ENCODE results near the gene ARL13A. TPM values are rescaled to one million over a fixed set of nuclear protein-coding genes. Genes with fewer than 3 reads are reported as not detected.
"Not testable (repeated sequence)": the region's sequence is repeated elsewhere in the genome, so short reads cannot be mapped to it uniquely, and the experiment has no call there.

The ARL13A gene
- total RNA-seq, 1 experiment from 2014 or later: not detected

DNA sequence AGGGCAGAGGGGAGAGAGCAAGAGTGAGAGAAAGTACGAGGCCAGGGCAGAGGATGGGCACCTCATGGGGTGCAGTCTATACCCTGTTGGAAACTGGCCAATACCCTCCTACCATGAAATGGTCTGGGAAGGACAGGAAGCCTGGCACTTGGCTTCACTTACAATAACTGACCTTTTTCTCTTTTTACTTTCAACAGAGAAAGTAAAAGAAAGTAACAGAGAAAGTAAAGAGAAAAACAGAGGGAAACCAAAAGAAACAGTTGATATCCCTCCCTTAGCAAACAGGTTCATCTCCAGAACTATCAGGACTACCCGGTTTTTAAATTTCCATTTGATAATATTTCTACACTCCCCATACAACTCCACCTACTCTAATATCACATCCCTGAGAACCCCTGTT is 20.6 kb downstream of the ARL13A start:
- no peak for DNase-seq (ENCODE audit: low spot score)

GRCh38 chrX:100994352-100995281 is 25.1 kb downstream of the ARL13A start:
- DNase-seq (ENCODE audit: low spot score): peak; percentile 33

GRCh38 chrX:100995469-100995868 is 26.0 kb downstream of the ARL13A start:
- peak; percentile 30 for DNase-seq (ENCODE audit: low spot score)

- DNase-seq (ENCODE audit: low spot score): no peak
Measured at GRCh38 chrX:100999451-100999850, 29.9 kb downstream of the ARL13A start.

GRCh38 chrX:101009090-101009489 is 39.6 kb downstream of the ARL13A start:
- DNase-seq (ENCODE audit: low spot score): no peak

GRCh38 chrX:101012031-101012430 is 42.5 kb downstream of the ARL13A start:
- DNase-seq (ENCODE audit: low spot score): not testable (repeated sequence)

GRCh38 chrX:101022020-101022419 is 52.5 kb downstream of the ARL13A start:
- no peak for DNase-seq (ENCODE audit: low spot score)

DNA sequence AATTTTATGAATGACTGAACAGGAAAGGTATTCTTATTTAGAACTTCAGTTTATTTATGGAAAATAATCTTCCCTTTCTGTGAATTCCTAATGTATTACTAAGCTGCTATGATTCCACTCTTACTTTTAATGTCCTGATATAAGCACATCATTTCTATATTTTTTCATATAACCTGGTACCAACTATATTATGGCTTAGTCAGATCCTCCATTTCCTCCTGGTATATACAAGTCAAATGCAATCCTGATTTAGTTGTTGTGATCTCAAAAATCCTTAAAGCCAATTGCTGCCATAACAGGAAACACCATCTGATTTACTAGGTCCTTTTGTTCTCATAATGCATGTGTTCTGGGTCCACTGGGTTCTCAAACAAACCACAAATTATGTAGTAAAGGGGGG is 55.6 kb downstream of the ARL13A start:
- DNase-seq (ENCODE audit: low spot score): no peak

DNA sequence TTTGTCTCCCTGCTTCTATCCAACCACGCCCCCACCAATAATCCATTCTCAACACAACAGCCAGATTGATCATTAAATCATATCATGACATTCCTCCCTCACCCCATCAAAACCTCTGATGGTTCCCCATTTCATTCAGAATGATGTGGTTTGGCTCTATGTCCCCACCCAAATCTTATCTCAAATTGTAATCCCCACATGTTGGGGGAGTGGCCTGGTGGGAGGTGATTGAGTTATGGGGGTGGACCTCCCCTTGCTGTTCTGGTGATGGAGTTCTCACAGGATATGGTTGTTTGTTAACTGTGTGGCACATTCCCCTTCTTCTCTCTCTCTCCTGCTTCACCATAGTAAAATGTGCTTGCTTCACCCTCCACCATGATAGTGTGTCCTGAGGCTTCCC is 59.1 kb downstream of the ARL13A start:
- DNase-seq (ENCODE audit: low spot score): no peak

GRCh38 chrX:101029665-101030064 is 60.2 kb downstream of the ARL13A start:
- DNase-seq (ENCODE audit: low spot score): no peak

DNA sequence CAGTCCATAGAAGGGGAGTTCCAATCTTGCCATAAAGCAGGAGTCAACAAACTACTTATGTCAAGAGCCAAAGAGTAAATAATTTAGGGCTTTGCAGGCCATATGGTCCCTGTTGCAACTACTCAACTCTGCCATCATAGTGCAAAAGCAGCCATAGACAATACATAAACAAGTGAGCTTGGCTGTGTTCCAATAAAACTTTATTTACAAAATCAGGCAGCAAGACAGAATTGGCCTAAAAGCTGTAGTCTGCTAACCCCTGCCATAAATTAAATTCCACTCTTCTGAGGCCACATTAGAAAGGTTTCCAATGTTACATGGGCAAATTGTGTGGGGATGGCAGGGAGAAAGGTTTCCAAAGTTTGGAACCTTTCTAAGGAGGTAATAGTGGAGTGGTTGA is 67.7 kb downstream of the ARL13A start:
- DNase-seq (ENCODE audit: low spot score): no peak

- no peak for DNase-seq (ENCODE audit: low spot score)
Measured at GRCh38 chrX:101040197-101040596, 70.7 kb downstream of the ARL13A start.

Other genes with a start within 250 kb of the ARL13A start
- 5.4 and 5.7 TPM in 2 replicates for gene SYTL4, start 237.6 kb upstream of the ARL13A start, total RNA-seq (2014; rRNA removed; shearing (Covaris generic))
- 12.7 and 18.3 TPM in 2 replicates for gene CSTF2, start 149.3 kb upstream of the ARL13A start, total RNA-seq (2014; rRNA removed; shearing (Covaris generic))
- gene NOX1, start 95.3 kb upstream of the ARL13A start, total RNA-seq (2014; rRNA removed; shearing (Covaris generic)): not detected in 2 replicates
- not detected in 2 replicates for gene XKRX, start 40.8 kb upstream of the ARL13A start, total RNA-seq (2014; rRNA removed; shearing (Covaris generic))
- 16.5 and 17.8 TPM in 2 replicates for gene TRMT2B, start 82.4 kb downstream of the ARL13A start, total RNA-seq (2014; rRNA removed; shearing (Covaris generic))
- not detected in 2 replicates for gene TMEM35A, start 109.2 kb downstream of the ARL13A start, total RNA-seq (2014; rRNA removed; shearing (Covaris generic))
- gene CENPI, start 128.5 kb downstream of the ARL13A start, total RNA-seq (2014; rRNA removed; shearing (Covaris generic)): 15.8 and 22.2 TPM in 2 replicates

Data from A172 (cell line).